Measurements from ENCODE around the gene RASL10B. TPM values are rescaled to one million over a fixed set of nuclear protein-coding genes. Genes with fewer than 3 reads are reported as not detected.

Gene RASL10B
- total RNA-seq, 1 experiment from 2014 or later = 18.4 TPM

DNA sequence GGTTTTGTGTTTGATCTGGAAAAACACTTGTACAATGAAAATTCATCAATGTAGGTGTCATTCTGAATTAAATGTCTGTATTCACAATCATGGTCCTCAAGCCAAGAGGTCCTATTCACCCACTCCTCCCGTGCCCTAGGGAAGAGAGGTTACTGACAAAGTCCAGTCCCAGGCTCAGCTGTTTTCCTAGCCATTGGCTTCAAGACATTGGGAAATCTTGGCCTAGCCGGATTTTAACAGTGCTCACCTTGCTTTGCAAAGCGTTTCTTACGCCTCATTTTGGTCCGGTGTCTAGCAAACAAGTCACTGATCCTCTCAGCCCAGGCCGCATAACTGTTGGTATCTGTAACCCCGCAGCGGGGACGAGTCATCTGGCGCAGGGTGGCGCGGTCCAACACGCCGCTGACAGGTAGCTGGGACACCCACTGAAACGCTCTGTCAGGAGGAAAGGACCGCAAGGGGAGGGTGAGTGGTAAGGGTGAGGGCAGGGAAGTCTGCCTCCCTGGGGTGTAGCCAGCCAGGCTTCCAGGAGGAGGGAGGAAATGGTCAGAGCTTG, 47.3 kb downstream of the RASL10B start:
- DNase-seq (ENCODE audit: low spot score) = no peak
- in situ Hi-C loops (cut with HindIII; ENCODE audit: low sequenced_read_pairs) = no loop called here

DNA sequence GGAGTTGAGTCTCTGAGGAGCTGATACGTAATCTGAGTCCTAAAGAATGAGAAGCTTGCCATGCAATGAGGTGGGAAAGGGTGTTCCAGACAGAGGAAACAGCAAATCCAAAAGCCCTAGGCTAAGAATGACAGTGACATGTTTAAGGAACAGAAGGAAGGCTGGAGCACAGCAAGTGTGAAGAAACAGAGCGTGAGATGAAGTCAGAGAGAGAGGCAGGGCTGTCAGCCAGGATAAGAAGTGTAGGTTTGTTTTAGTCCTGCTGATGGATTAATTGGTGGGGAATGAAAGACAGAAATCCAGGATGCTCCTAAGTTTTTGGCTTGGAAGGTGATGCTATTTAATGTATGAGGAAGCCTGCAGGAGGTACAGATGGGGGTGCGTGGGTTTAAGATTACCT, 49.5 kb downstream of the RASL10B start:
- in situ Hi-C loops (cut with HindIII; ENCODE audit: low sequenced_read_pairs) = no loop called here
- DNase-seq (ENCODE audit: low spot score) = no peak

DNA sequence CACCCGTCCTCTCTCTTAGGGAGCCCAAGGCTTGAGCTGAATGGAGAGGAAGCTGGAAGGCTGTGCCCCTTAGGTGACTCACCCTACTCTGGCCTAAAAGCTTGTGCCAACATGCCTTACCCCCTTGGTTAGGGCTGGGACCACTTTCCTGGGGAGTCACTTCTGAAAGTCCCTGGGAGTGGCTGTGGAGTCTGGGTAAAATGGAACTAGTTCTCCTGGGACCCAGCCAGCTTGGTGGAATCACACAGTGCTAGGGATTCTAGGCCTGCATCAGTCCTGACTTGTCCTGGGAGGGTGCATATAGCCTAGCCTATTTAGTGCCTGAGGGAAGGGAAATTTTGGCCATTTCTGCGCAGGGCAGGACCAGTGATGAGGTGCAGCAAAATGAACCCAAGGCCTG, 53.5 kb downstream of the RASL10B start:
- in situ Hi-C loops (cut with HindIII; ENCODE audit: low sequenced_read_pairs) = no loop called here
- no peak for DNase-seq (ENCODE audit: low spot score)

DNA sequence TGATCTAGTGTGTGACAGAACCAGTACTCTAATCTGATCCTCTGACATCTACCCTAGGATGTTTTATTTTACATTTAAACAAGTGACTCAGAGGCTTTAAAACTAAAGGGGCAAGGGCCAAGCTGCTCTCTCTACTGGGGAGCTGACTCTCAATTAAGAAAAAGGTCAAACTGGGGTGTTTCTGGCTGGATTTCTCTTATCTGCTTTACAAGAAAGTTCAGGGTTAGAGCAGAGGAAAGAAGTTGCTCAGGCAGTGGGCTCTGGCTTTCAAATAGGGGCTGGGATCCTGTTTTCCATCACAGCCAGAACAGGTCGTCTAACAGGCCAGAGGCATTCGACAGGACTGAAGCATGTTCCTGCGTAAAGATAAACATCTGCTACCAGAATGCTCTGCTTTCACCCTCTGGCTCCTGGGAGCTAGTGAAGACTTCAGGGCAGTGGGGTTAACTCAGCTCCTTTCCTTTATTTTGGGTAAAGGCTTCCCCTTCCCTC, 55.5 kb downstream of the RASL10B start:
- no peak for DNase-seq (ENCODE audit: low spot score)

GRCh38 chr17:35788477-35789368, 57.3 kb downstream of the RASL10B start:
- no peak for DNase-seq (ENCODE audit: low spot score)

More for the DNA sequence above, 55.5 kb downstream of the RASL10B start:
- in situ Hi-C loops (cut with HindIII; ENCODE audit: low sequenced_read_pairs) = no loop called here

GRCh38 chr17:35790841-35791240, 59.4 kb downstream of the RASL10B start:
- in situ Hi-C loops (cut with HindIII; ENCODE audit: low sequenced_read_pairs) = no loop called here
- DNase-seq (ENCODE audit: low spot score) = no peak

More at GRCh38 chr17:35788477-35789368, 57.3 kb downstream of the RASL10B start:
- in situ Hi-C loops (cut with HindIII; ENCODE audit: low sequenced_read_pairs) = no loop called here

DNA sequence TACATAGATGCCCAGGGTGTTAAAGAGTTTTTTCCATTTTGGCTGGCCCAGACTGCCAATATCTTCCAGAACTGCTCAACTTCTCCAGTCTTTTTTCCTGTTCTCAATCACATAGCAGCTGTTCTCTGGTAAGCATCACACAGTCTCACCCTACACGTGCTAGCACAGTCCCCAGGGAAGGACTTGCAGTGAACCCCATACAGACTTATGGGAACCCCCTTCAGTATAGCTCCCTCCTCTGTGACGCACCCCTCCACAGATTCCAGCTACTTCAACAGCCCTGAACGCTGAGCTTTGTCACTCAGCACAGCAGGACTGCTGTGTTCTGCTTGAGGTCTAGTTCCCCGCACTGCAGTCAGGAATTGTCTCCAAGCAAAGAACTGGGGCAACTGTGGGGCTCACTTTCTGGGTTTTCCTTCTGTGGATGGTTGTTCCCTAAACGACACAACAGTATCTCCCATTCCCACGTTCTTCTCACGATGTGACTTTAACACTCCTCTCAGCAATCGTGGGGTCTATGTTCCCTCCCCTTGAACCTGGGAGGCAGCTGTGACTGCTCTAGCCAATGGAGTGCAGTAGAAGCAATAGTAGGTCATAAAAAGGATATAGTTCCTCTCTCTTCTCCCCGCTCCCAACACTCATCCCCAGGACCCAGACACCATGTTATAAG, 60.4 kb downstream of the RASL10B start:
- no peak for DNase-seq (ENCODE audit: low spot score)
- in situ Hi-C loops (cut with HindIII; ENCODE audit: low sequenced_read_pairs) = no loop called here

Other genes starting within 250 kb of the RASL10B start
- not detected in 2 replicates for gene SLFN12L, start 194.0 kb upstream of the RASL10B start, total RNA-seq (2014; rRNA removed; shearing (Covaris generic))
- gene SLFN14, start 170.8 kb upstream of the RASL10B start, total RNA-seq (2014; rRNA removed; shearing (Covaris generic)) = not detected in 2 replicates
- gene PEX12, start 153.1 kb upstream of the RASL10B start, total RNA-seq (2014; rRNA removed; shearing (Covaris generic)) = 2.4 and 5.7 TPM in 2 replicates
- gene AP2B1, start 144.3 kb upstream of the RASL10B start, total RNA-seq (2014; rRNA removed; shearing (Covaris generic)) = 104 and 126 TPM in 2 replicates
- not detected in 2 replicates for gene GAS2L2, start 21.6 kb downstream of the RASL10B start, total RNA-seq (2014; rRNA removed; shearing (Covaris generic))
- not detected in 2 replicates for gene C17orf50, start 29.2 kb downstream of the RASL10B start, total RNA-seq (2014; rRNA removed; shearing (Covaris generic))
- not detected in 2 replicates for gene MMP28, start 64.0 kb downstream of the RASL10B start, total RNA-seq (2014; rRNA removed; shearing (Covaris generic))
- gene TAF15, start 77.8 kb downstream of the RASL10B start, total RNA-seq (2014; rRNA removed; shearing (Covaris generic)) = 18.2 and 23.9 TPM in 2 replicates
- not detected in 2 replicates for gene HEATR9, start 137.3 kb downstream of the RASL10B start, total RNA-seq (2014; rRNA removed; shearing (Covaris generic))
- not detected in 2 replicates for gene CCL5, start 148.7 kb downstream of the RASL10B start, total RNA-seq (2014; rRNA removed; shearing (Covaris generic))
- gene RDM1, start 199.1 kb downstream of the RASL10B start, total RNA-seq (2014; rRNA removed; shearing (Covaris generic)) = 2.2 and 4.7 TPM in 2 replicates
- not detected in 2 replicates for gene LYZL6, start 212.1 kb downstream of the RASL10B start, total RNA-seq (2014; rRNA removed; shearing (Covaris generic))
- not detected in 2 replicates for gene CCL16, start 249.9 kb downstream of the RASL10B start, total RNA-seq (2014; rRNA removed; shearing (Covaris generic))